HepG2 (cell line): ENCODE measurements around the gene ZNF292. TPM values are rescaled to one million over a fixed set of nuclear protein-coding genes. Genes with fewer than 3 reads are reported as not detected.

ENCODE experiments used
- ATAC-seq: fragments of 200-7000 bp; cut with Tn5 transposase; 3 replicates; pipeline ENCODE4 v1.9.1; 2020; ENCODE audit warnings: mild to moderate bottlenecking, moderate library complexity
- BruUV-seq: library from RNA; stranded (reverse); fragments of 400-500 nt; replicated peaks from 2 replicates; lab custom pipeline; 2021; lab: Mats Ljungman, UMichigan
- CTCF ChIA-PET: fragments of 300-600 bp; formaldehyde crosslinking; extraction: SDS; loops from one replicate; lab custom pipeline; 2021; ENCODE audit warnings: low total read pairs, inconsistent platforms, low intra/inter-chr PET ratio; lab: Yijun Ruan, JAX
- POLR2A ChIA-PET: fragments of 350-600 bp; sonication (Branson Sonifier 250); formaldehyde crosslinking; loops from one replicate; lab custom pipeline; 2020; ENCODE audit warnings: antibody characterized with exemption, inconsistent platforms; lab: Yijun Ruan, JAX
- DNase-seq: peaks from one replicate; pipeline ENCODE4 v3.0.0-alpha.2; 2015; ENCODE audit warnings: low spot score
- FAIRE-seq: peaks from 3 replicates; lab custom pipeline; 2011; peaks lifted over from hg19 to GRCh38; lab: Jason Lieb, UNC
- H2AFZ ChIP-seq: one replicate; pipeline ENCODE4 v1.6.1; 2011; ENCODE audit warnings: low read length, inconsistent platforms
- H3K27ac ChIP-seq: fragments of 300-600 bp; 3 replicates; pipeline ENCODE4 v1.8.0; 2011; ENCODE audit warnings: mixed run types, mild to moderate bottlenecking, mixed read lengths, low read length, inconsistent platforms; ENCODE audit not compliant: insufficient read depth; ENCODE audit errors: extremely low read length
- H3K27me3 ChIP-seq, 2 experiments: fragments of 200-600 bp in 1 of 2; 2 replicates in 1 of 2; 3 replicates in 1 of 2; pipeline versions ENCODE4 v1.6.0 to v1.8.0; 2011; ENCODE audit warnings: low read length in 2 of 2, mild to moderate bottlenecking in 2 of 2, moderate library complexity in 2 of 2, inconsistent platforms in 1 of 2; ENCODE audit not compliant: insufficient read depth in 2 of 2, control insufficient read depth in 1 of 2
- H3K36me3 ChIP-seq, 2 experiments: fragments of 200-600 bp in 1 of 2; replicated peaks in 1 of 2; 2 replicates in 1 of 2; 3 replicates in 1 of 2; pipeline versions ENCODE4 v1.5.1 to v1.8.0; 2011; ENCODE audit warnings: low read length in 2 of 2, inconsistent platforms in 1 of 2; ENCODE audit not compliant: insufficient read depth in 2 of 2, control insufficient read depth in 1 of 2
- H3K4me1 ChIP-seq: 2 replicates; pipeline ENCODE4 v1.5.1; 2012; ENCODE audit warnings: low read length, inconsistent platforms; ENCODE audit not compliant: insufficient read depth
- H3K4me2 ChIP-seq: 2 replicates; pipeline ENCODE4 v1.6.0; 2011; ENCODE audit warnings: low read depth, low read length, inconsistent platforms
- H3K4me3 ChIP-seq, 3 experiments: fragments of 200-600 bp in 1 of 3; sonication (generic), shearing (Covaris generic) in 1 of 3; replicated peaks in 1 of 3; 2 replicates each; pipeline ENCODE4 v1.5.1; 2011 to 2016; ENCODE audit warnings: low read length in 3 of 3, inconsistent platforms in 2 of 3, low read depth in 2 of 3, mild to moderate bottlenecking in 2 of 3, control low read depth in 1 of 3, mixed read lengths in 1 of 3; ENCODE audit not compliant: insufficient read depth in 1 of 3
- H3K79me2 ChIP-seq: one replicate; pipeline ENCODE4 v1.6.1; 2011; ENCODE audit warnings: low read length, inconsistent platforms; ENCODE audit not compliant: insufficient read depth
- H3K9ac ChIP-seq: 2 replicates; pipeline ENCODE4 v1.6.0; 2011; ENCODE audit warnings: mild to moderate bottlenecking, low read depth, low read length, inconsistent platforms; ENCODE audit not compliant: insufficient read depth
- H3K9me3 ChIP-seq: 2 replicates; pipeline ENCODE4 v1.5.1; 2012; ENCODE audit warnings: mild to moderate bottlenecking, low read length
- H4K20me1 ChIP-seq: 2 replicates; pipeline ENCODE4 v1.6.0; 2011; ENCODE audit warnings: inconsistent platforms, mild to moderate bottlenecking, low read length, moderate library complexity; ENCODE audit not compliant: insufficient read depth
- AGO2 ChIP-seq: fragments of 200-400 bp; formaldehyde crosslinking; optimal IDR thresholded peaks from 2 replicates; pipeline ENCODE3; 2017; ENCODE audit warnings: mild to moderate bottlenecking, low read depth, low read length, moderate library complexity
- JARID2 ChIP-seq: sonication (generic); formaldehyde crosslinking; IDR thresholded peaks from 2 replicates; pipeline ENCODE4 v1.8.1; 2023; ENCODE audit warnings: missing genetic modification reagents, inconsistent platforms; ENCODE audit not compliant: insufficient replicate concordance
- NCOR1 ChIP-seq: fragments of 200-600 bp; sonication (generic); IDR thresholded peaks from 2 replicates; pipeline ENCODE4 v1.7.0; 2017; ENCODE audit warnings: antibody characterized with exemption, low read length, borderline replicate concordance
- NR2F2 ChIP-seq: IDR thresholded peaks from 2 replicates; pipeline ENCODE4 v1.6.1; 2012; ENCODE audit warnings: low read depth, inconsistent platforms, borderline replicate concordance
- PTBP1 ChIP-seq: fragments of 200-400 bp; formaldehyde crosslinking; IDR thresholded peaks from 2 replicates; pipeline ENCODE4 v1.6.1; 2018; ENCODE audit warnings: low read length, low read depth; ENCODE audit not compliant: poor library complexity, severe bottlenecking
- SKI ChIP-seq: fragments of 450-650 bp; IDR thresholded peaks from one replicate; pipeline ENCODE4 v1.6.1; 2018; ENCODE audit warnings: mild to moderate bottlenecking; ENCODE audit not compliant: partially characterized antibody
- SP1 ChIP-seq, 2 experiments: fragments of 450-650 bp in 1 of 2; sonication (generic) in 1 of 2; formaldehyde crosslinking in 1 of 2; IDR thresholded peaks; 2 replicates each; pipeline versions ENCODE4 v1.4.0 to v1.6.1; 2016 to 2020; ENCODE audit warnings: missing genetic modification reagents in 1 of 2
- SRF ChIP-seq: IDR thresholded peaks from 2 replicates; pipeline ENCODE4 v1.6.1; 2011; ENCODE audit warnings: mild to moderate bottlenecking, low read depth, low read length, moderate library complexity
- SYNCRIP ChIP-seq: fragments of 200-400 bp; formaldehyde crosslinking; IDR thresholded peaks from 2 replicates; pipeline ENCODE4 v1.6.1; 2018; ENCODE audit warnings: mild to moderate bottlenecking, low read depth, low read length; ENCODE audit not compliant: insufficient read depth
- ZFP62 ChIP-seq: sonication (generic); formaldehyde crosslinking; IDR thresholded peaks from 2 replicates; pipeline ENCODE4 v1.4.0; 2020; ENCODE audit warnings: missing genetic modification reagents
- ZNF205 ChIP-seq: IDR thresholded peaks from 2 replicates; pipeline ENCODE4 v1.6.1; 2018; ENCODE audit warnings: missing biosample characterization, missing genetic modification reagents
- ZNF773 ChIP-seq: sonication (generic); formaldehyde crosslinking; IDR thresholded peaks from 2 replicates; pipeline ENCODE4 v1.4.0; 2020; ENCODE audit warnings: missing genetic modification reagents, borderline replicate concordance
- ZNF883 ChIP-seq: sonication (generic); formaldehyde crosslinking; IDR thresholded peaks from 2 replicates; pipeline ENCODE4 v1.5.1; 2020; ENCODE audit warnings: mild to moderate bottlenecking, missing genetic modification reagents; ENCODE audit errors: not compliant biosample characterization
- WGBS: methylation state at CpG from one replicate; pipeline ENCODE4 v1.1.6; 2017; ENCODE audit warnings: low lambda C conversion rate; 5-methylcytosine and 5-hydroxymethylcytosine counted together
- in situ Hi-C: cut with HindIII; loops from 2 replicates; pipeline ENCODE4 v1.10.0; 2017; ENCODE audit warnings: low pct_unique_long_range_greater_than_20kb; ENCODE audit not compliant: extremely low pct_ligation_motif_present
- intact Hi-C: fragments of 100-400 bp; cut with micrococcal nuclease; formaldehyde crosslinking; loops from one replicate; pipeline ENCODE4 v1.10.0; 2022; ENCODE audit not compliant: unreplicated experiment
- polyA plus RNA-seq, 8 experiments: library from polyadenylated mRNA; depleted of rRNA in 3 of 8; stranded (reverse) in 7 of 8; unstranded in 1 of 8; fragments of >200 nt; fragmentation: Illumina TruSeq in 4 of 8; extraction: Trizol in 4 of 8; gene quantifications; 2 replicates each; pipeline versions ENCODE4 v1.2.1 to v1.2.3, GENCODE V29; 2011 to 2016; ENCODE audit warnings: low read depth in 4 of 8, missing spikeins in 1 of 8, mixed read lengths in 1 of 8; ENCODE audit not compliant: insufficient read depth in 1 of 8
- total RNA-seq, 5 experiments: library from RNA; depleted of rRNA; stranded (reverse); fragments of >200 nt; fragmentation: Illumina TruSeq; extraction: Trizol; gene quantifications; 2 replicates each; pipeline ENCODE4 v1.2.3, GENCODE V29; 2016; ENCODE audit warnings: low read depth in 1 of 5
- TF ChIP-seq, protein P1 (sequence below): IDR thresholded peaks from 2 replicates; pipeline ENCODE4 v1.6.1; 2016; ENCODE audit warnings: low read depth, borderline replicate concordance
- TF ChIP-seq, protein P2 (sequence below): sonication (generic); formaldehyde crosslinking; IDR thresholded peaks from 2 replicates; pipeline ENCODE4 v1.4.0; 2020; ENCODE audit warnings: missing genetic modification reagents

Gene ZNF292
- total and polyA plus RNA-seq, 2 of the 13 experiments (the other 11 are each of a cell fraction or from before 2014, with no cell fraction given) = 9.9 to 12.8 TPM

DNA sequence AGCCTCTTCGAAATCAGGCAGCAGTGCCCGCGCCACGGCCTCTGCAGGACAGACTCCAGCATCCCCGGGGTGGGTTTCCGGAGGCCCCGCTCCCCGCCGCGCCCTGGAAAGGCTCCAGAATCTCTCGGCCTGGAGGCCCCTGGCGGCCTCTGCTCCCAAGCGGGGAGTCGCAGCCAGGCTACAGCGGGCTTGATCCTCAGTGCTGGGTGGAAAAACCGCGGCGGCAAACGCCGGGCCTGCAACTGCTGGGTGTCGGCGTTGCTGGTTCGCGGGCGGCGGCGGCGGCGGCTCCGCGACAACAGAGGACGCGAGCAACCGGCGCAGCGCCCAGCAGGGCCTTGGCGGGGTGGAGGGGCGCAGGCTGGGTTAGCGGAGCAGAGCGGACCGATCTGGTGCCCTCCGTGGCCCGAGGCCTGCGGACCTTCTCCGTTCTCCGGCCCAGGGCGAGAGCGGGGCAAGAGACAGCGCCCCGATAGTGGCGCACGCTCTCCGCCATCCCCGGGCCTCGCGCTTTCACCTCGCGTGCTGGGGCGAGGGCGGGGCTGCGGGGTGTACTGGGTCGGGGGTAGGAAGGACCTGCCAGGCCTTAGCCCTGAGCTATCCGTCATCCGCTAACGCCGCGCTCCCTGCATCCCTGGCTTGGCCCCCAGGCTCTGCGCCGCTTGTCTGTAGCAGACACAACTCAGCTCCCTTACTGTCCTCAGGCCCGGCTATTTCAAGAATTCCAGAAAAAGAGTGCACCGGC lies 3.4 kb upstream of the ZNF292 start (continued):
- TF ChIP-seq ZFP62 (CRISPR knock-in tag) (no peak), JARID2 (CRISPR knock-in tag) (no peak), ZNF773 (CRISPR knock-in tag) (no peak), SP1 (IDR thresholded peaks at IDR 0.05) (no peak), SP1 (CRISPR knock-in tag; IDR thresholded peaks at IDR 0.05) (no peak), SRF (no peak)

DNA sequence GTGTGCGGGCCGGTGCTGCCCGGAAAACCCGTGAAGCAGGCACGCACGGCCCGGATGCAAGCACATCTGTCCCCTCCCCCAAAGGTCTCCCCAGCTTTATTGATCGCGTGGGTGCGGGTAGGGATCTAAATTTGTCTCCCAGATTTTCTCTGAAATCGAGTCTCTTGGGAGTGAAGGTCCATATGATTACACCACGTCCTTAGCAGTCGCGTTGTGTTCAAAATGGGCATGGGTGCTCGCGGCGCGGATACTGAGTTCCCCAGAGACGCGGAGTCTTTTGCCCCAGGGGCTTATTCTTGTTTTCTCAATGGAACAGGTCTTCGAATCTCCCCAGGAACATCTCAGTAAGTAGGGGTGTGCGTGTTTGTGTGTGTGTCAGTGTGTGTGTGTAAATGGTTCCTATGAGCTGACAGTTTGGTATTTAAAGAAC lies 2.8 kb upstream of the ZNF292 start:
- intact Hi-C loops (no loop called here), in situ Hi-C loops (no loop called here)
- Histone ChIP-seq H3K27me3 (peaks cover 0 to 3% of the 10 kb centered on the region in 2 experiments; a peak in 2 of 5 replicates), H3K27ac (no peak overlapping the region), H3K36me3 (no peaks in the 10 kb centered on the region), H3K4me2 (no peak overlapping the region), H3K4me1 (peaks cover 17% of the 10 kb centered on the region), H3K9me3 (no peaks in the 10 kb centered on the region), H2AFZ (no peak overlapping the region), H4K20me1 (peaks cover 15% of the 10 kb centered on the region), H3K79me2 (peaks cover 37% of the 10 kb centered on the region), H3K9ac (no peak overlapping the region), H3K4me3 (no peak overlapping the region)
- no TSS peak for BruUV-seq
- ATAC-seq = no peak
- TF ChIP-seq ZNF883 (CRISPR knock-in tag) = no peak
- no peak for TF ChIP-seq ZNF205
- no peak for TF ChIP-seq NCOR1
- no peak for TF ChIP-seq AGO2
- TF ChIP-seq NR2F2 = no peak
- TF ChIP-seq, protein P1, sequence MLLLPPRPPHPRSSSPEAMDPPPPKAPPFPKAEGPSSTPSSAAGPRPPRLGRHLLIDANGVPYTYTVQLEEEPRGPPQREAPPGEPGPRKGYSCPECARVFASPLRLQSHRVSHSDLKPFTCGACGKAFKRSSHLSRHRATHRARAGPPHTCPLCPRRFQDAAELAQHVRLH = no peak
- no peak for TF ChIP-seq PTBP1
- TF ChIP-seq SYNCRIP = no peak
- no peak for TF ChIP-seq SKI
- TF ChIP-seq, protein P2, sequence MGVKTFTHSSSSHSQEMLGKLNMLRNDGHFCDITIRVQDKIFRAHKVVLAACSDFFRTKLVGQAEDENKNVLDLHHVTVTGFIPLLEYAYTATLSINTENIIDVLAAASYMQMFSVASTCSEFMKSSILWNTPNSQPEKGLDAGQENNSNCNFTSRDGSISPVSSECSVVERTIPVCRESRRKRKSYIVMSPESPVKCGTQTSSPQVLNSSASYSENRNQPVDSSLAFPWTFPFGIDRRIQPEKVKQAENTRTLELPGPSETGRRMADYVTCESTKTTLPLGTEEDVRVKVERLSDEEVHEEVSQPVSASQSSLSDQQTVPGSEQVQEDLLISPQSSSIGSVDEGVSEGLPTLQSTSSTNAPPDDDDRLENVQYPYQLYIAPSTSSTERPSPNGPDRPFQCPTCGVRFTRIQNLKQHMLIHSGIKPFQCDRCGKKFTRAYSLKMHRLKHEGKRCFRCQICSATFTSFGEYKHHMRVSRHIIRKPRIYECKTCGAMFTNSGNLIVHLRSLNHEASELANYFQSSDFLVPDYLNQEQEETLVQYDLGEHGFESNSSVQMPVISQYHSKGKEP (CRISPR knock-in tag) = no peak
- DNase-seq = no peak
- 94% methylated on average over 22 of the region's 22 CpGs for WGBS
- no peak for FAIRE-seq
- POLR2A ChIA-PET = no interaction called here
- CTCF ChIA-PET = no interaction called here
